Measurements from ENCODE around the gene DNLZ. TPM values are rescaled to one million over a fixed set of nuclear protein-coding genes. Genes with fewer than 3 reads are reported as not detected.

Gene DNLZ
- total RNA-seq, 1 experiment from 2014 or later: 9.1 TPM

DNA sequence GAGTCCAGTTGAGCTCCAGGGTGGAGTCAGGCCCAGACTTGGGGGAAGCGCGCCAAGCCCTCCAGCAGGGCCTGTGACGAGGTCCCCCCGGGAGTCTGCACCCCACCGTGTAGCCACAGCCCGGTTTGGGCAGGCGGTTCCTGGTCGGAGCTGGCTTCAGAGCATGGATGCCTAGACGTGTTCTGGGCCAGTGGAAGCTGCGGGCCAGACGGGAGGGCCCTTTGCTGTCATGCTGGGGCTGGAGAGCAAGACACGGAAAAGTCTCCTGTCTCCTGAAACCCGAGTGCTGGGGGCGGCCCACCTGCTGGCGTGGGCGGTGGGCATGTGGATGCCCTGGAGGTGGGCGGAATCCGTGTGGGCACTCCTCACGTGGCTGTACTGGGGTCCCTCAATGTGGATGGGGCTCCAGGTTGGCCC lies 34.3 kb downstream of the DNLZ start:
- no TSS peak for BruUV-seq (replicated peaks)

DNA sequence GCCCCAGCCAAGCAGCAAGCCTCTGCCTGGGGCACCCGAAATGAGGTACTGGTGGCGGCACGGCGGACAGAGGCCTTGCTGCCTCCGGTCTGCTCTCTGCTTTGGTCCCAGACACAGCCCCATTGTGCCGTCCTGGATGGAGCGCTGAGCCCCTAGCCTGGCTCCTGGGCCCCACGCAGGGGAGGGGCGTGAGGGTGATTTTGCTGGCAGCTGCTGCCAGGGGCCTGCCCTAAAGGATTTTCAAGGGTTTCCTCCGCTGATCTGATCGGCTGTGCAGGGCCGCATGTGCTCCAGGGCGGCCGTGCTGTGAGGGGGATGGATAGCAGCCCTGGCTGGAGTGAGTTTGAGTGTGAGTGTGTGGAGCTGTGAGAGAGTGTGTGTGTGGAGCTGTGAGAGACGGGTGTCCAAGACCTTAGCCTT lies 34.9 kb downstream of the DNLZ start:
- H3F3A ChIP-seq (ENCODE audit: insufficient read depth, low read depth): peaks cover 8% of the 10 kb centered on the region; the same call in 1 of the 2 replicates
- BruUV-seq (replicated peaks): no TSS peak
- H4K20me1 ChIP-seq (ENCODE audit: insufficient read depth): peaks cover 5% of the 10 kb centered on the region; the same call in 1 of the 2 replicates
- peaks cover 11% of the 10 kb centered on the region; the same call in 1 of the 2 replicates for H3K4me1 ChIP-seq (replicated peaks; ENCODE audit: insufficient read depth)
- H3K79me2 ChIP-seq (ENCODE audit: low read depth): no peaks in the 10 kb centered on the region
- H3K27ac ChIP-seq: no peak overlapping the region
- TF ChIP-seq, protein P1, sequence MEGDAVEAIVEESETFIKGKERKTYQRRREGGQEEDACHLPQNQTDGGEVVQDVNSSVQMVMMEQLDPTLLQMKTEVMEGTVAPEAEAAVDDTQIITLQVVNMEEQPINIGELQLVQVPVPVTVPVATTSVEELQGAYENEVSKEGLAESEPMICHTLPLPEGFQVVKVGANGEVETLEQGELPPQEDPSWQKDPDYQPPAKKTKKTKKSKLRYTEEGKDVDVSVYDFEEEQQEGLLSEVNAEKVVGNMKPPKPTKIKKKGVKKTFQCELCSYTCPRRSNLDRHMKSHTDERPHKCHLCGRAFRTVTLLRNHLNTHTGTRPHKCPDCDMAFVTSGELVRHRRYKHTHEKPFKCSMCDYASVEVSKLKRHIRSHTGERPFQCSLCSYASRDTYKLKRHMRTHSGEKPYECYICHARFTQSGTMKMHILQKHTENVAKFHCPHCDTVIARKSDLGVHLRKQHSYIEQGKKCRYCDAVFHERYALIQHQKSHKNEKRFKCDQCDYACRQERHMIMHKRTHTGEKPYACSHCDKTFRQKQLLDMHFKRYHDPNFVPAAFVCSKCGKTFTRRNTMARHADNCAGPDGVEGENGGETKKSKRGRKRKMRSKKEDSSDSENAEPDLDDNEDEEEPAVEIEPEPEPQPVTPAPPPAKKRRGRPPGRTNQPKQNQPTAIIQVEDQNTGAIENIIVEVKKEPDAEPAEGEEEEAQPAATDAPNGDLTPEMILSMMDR (conservative IDR thresholded peaks at IDR 0.05): no peak
- no peak for TF ChIP-seq EZH2 (IDR thresholded peaks at IDR 0.05; ENCODE audit: low read depth)
- no peaks in the 10 kb centered on the region for H3K36me3 ChIP-seq (ENCODE audit: low read depth)
- H3K9me2 ChIP-seq (ENCODE audit: insufficient read depth): no peaks in the 10 kb centered on the region
- H3K9me3 ChIP-seq (ENCODE audit: insufficient read depth, low read depth): no peaks in the 10 kb centered on the region
- H2AFZ ChIP-seq: no peak overlapping the region
- ChIA-PET CTCF (no interaction called here), POLR2A (ENCODE audit: unreplicated experiment) (interaction anchor here (0.5 kb wide), 1 partner anchor 31 kb away, joined by 3 read pairs; no protein-coding TSS in a partner anchor)
- H3K4me2 ChIP-seq: peak overlapping the region; percentile 71
- H3K4me3 ChIP-seq: peak overlapping the region; percentile 46; the same call in 1 of the 2 replicates
- H3K27me3 ChIP-seq (ENCODE audit: insufficient read depth, low read depth): no peaks in the 10 kb centered on the region
- DNase-seq: no peak
- intact Hi-C loops (cut with micrococcal nuclease; ENCODE audit: unreplicated experiment): no loop called here

More for the DNA sequence above, 34.3 kb downstream of the DNLZ start:
- no peaks in the 10 kb centered on the region for H3K9me3 ChIP-seq (ENCODE audit: insufficient read depth, low read depth)
- TF ChIP-seq, protein P1 (conservative IDR thresholded peaks at IDR 0.05): no peak
- TF ChIP-seq EZH2 (IDR thresholded peaks at IDR 0.05; ENCODE audit: low read depth): no peak
- CTCF ChIA-PET: no interaction called here
- no peaks in the 10 kb centered on the region for H3K27me3 ChIP-seq (ENCODE audit: insufficient read depth, low read depth)
- peaks cover 5% of the 10 kb centered on the region; the same call in 1 of the 2 replicates for H4K20me1 ChIP-seq (ENCODE audit: insufficient read depth)
- H3K36me3 ChIP-seq (ENCODE audit: low read depth): no peaks in the 10 kb centered on the region
- intact Hi-C loops (cut with micrococcal nuclease; ENCODE audit: unreplicated experiment): no loop called here
- H3F3A ChIP-seq (ENCODE audit: insufficient read depth, low read depth): peaks cover 8% of the 10 kb centered on the region; the same call in 1 of the 2 replicates
- no peak overlapping the region for H3K4me3 ChIP-seq
- POLR2A ChIA-PET (ENCODE audit: unreplicated experiment): no interaction called here
- no peaks in the 10 kb centered on the region for H3K9me2 ChIP-seq (ENCODE audit: insufficient read depth)
- H3K79me2 ChIP-seq (ENCODE audit: low read depth): no peaks in the 10 kb centered on the region
- no peak overlapping the region for H2AFZ ChIP-seq
- no peak overlapping the region for H3K27ac ChIP-seq
- H3K4me1 ChIP-seq (replicated peaks; ENCODE audit: insufficient read depth): peaks cover 11% of the 10 kb centered on the region; the same call in 1 of the 2 replicates
- no peak overlapping the region for H3K4me2 ChIP-seq
- DNase-seq: no peak

DNA sequence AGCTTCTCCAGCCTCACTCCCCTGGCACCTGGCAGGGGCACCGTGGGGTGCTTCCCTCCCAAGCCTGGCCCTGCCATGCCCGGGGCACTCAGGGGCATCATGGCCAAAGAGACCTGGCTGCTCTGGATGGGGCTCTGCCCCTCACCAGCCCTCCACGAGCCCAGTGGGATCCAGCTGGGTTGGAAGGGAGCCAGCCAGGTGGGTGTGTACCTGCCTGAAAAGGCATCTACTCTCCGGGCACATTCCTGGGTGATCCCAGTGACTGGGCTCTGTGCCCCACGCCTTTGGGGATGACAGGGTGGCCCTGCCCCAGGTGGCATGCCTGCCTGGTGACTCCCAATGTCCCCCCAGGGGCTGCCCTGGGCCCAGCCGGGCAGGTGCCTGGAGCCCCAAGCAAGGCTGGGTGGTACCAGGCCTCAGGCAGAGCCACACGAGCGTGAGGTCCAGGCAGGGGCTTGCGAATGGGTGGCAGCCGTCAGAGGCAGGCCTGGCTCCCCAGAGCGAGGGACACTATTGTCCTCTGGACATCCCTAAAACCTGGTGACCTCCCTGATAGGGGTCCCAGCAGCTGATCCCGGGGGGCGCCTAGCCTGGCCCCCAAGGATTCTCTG lies 35.4 kb downstream of the DNLZ start:
- Histone ChIP-seq H3K27ac (no peak overlapping the region), H3K36me3 (ENCODE audit: low read depth) (no peaks in the 10 kb centered on the region), H3K4me2 (peak overlapping the region; percentile 71), H3K27me3 (ENCODE audit: insufficient read depth, low read depth) (no peaks in the 10 kb centered on the region), H3K9me2 (ENCODE audit: insufficient read depth) (no peaks in the 10 kb centered on the region), H4K20me1 (ENCODE audit: insufficient read depth) (peaks cover 5% of the 10 kb centered on the region; the same call in 1 of the 2 replicates), H3F3A (ENCODE audit: insufficient read depth, low read depth) (peaks cover 8% of the 10 kb centered on the region; the same call in 1 of the 2 replicates), H3K79me2 (ENCODE audit: low read depth) (no peaks in the 10 kb centered on the region), H3K9me3 (ENCODE audit: insufficient read depth, low read depth) (no peaks in the 10 kb centered on the region), H3K4me3 (peak overlapping the region; percentile 46; the same call in 1 of the 2 replicates), H3K4me1 (replicated peaks; ENCODE audit: insufficient read depth) (peaks cover 11% of the 10 kb centered on the region; the same call in 1 of the 2 replicates), H2AFZ (no peak overlapping the region)
- DNase-seq: peak; percentile 82 to 94
- ChIA-PET CTCF (no interaction called here), POLR2A (ENCODE audit: unreplicated experiment) (interaction anchor here (0.5 to 0.6 kb wide), 2 partner anchors 31 to 156 kb away, joined by 3 to 8 read pairs; no protein-coding TSS in a partner anchor)
- intact Hi-C loops (cut with micrococcal nuclease; ENCODE audit: unreplicated experiment): no loop called here
- BruUV-seq (replicated peaks): TSS peak; percentile 64
- no peak for TF ChIP-seq EZH2 (IDR thresholded peaks at IDR 0.05; ENCODE audit: low read depth)
